GM10847 (cell line): ENCODE data around the gene PPP1R13B.

Experiments used
- POLR2A ChIP-seq: IDR thresholded peaks from 2 replicates; pipeline ENCODE4 v1.6.1; 2011; ENCODE audit not compliant: insufficient read length; ENCODE audit errors: extremely low read depth

PPP1R13B gene

GRCh38 chr14:103869406-103870143 is 22.2 kb upstream of the PPP1R13B start:
- no peak for TF ChIP-seq POLR2A

GRCh38 chr14:103868242-103868897 is 21.0 kb upstream of the PPP1R13B start:
- no peak for TF ChIP-seq POLR2A

DNA sequence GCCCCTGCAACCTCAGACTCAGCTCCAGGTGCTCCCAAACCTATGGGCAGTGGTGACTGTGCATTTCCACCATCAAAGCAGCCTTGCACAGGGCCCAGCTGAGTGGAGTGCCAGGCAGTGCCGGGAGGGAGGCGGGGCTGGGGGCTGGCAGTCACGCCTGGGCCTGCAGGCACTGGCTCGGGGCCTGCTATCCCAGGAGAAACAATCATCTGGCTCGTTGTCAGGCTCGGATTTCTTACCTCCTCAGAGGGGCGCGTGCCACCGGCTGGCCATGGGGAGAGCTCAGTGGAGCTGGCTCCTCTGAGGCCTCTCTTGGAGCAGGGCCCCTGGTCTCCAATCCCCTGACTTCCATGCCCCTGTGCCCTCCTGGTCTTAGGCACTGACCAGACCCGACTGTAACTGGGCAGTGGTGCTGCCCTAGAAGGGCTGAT is 20.2 kb upstream of the PPP1R13B start:
- no peak for TF ChIP-seq POLR2A

DNA sequence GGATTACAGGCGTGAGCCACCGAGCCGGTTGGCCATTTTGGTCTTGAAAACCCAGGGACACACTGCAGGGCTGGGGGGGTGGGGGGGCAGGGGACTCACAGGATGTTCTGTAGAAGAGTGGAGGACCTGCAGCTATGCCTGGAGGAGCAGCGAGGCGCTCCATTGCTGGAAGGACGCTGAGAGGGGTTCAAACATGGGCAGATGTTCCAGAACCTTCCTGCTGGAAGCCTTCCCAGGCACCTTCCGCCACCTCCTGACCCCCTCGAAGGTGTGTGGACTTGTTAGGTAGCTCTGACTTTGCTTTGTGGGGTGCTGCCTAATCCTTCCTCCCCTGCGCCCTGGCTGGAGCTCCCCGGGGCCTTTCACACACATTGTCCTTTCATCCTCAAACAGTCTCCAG is 19.6 kb upstream of the PPP1R13B start:
- no peak for TF ChIP-seq POLR2A

GRCh38 chr14:103863245-103863644 is 15.9 kb upstream of the PPP1R13B start:
- TF ChIP-seq POLR2A = no peak

- no peak for TF ChIP-seq POLR2A
Measured at GRCh38 chr14:103862393-103862782, 15.0 kb upstream of the PPP1R13B start.

GRCh38 chr14:103861413-103862392 is 14.3 kb upstream of the PPP1R13B start:
- TF ChIP-seq POLR2A = no peak

DNA sequence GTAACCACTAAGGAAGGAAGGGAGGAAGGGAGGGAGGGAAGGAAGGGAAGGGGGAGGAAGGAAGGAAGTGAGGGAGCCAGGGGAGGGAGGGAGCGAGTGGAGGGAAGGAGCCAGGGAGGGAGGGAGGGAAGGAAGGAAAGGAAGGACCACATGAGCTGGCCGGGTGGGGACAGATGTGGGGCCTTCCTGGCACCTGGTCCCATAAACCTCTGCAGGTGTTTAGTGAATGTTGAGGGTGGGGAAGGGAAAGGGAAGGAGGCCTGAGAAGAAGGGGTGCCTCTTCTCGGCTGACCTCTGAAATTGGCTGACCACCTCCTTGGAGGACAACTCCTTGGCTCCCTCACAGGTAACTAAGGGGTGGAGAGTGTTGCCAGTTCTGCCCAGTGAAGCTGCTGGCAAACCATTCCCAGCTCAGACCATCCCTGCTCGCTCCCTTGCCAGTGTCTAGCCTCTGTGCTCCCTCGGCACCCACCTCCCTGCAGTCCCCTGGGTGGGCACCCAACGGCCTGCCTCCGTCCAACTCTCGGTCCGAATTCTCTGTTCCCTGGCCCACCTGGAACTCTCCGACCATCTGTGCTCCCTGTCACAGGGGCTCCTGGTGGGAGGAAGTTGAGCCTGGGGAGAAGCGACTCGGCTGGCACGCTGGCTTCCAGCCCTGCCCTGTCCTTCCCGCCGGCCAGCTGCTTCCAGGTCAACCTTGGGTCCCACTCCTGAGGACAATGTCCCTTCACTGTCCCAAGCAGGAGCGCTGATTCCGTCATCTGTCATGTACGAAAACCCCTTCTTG is 12.2 kb upstream of the PPP1R13B start:
- TF ChIP-seq POLR2A = no peak

DNA sequence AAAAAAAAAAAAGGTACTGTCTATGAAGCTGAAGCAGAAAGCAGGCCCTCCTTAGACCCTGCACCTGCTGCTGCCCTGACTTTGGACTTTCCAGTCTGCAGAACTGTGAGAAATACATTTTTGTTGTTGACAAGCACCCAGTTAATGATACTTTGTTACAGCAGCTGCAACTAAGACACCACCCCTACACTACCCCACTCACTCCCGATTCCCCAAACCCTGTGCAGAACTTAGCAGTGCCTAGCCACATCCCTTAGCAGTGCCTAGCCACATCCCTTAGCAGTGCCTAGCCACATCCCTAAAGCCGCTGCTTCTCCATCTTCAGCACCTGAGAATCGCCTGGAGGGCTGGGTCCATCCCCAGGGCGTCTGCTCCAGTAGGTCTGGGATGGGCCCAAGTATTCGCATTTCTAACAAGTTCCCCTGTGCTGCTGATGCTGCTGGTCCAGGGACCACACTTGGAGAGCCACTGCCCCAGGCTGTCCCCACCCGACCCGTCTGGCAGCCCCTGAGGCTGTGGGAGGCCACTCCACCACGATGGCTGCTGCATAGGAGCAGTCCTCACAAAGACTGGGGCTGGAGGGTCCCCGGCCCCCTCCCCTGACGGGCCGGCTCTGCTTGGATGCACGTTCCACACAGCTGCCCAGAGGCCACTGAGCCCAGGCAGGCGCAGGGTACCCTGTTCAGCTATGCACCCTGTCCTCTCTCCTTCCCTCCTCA is 10.8 kb upstream of the PPP1R13B start:
- TF ChIP-seq POLR2A = no peak

- TF ChIP-seq POLR2A = no peak
Measured at GRCh38 chr14:103857256-103857655, 9.9 kb upstream of the PPP1R13B start.

- no peak for TF ChIP-seq POLR2A
Measured at GRCh38 chr14:103856607-103857006, 9.2 kb upstream of the PPP1R13B start.

DNA sequence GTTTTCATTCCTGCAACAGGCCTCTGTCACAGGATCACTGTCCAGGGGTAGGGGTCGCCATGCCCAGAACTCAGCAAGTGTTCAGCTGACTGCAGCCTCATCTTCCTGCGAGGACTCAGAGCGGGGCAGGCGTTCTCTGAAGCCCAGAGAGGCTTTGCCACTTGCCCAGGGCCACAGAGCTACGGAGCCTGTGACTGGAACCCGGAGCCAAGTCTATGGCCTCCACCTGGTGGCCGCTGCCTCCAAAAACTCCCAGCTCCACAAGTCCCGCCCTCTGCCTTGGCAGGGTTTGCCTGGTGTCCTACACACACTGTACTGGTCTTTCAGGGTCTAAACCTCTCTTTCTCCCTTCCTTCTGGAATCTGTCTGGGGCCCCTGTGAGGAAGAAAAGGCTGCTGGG is 8.7 kb upstream of the PPP1R13B start:
- TF ChIP-seq POLR2A = no peak

DNA sequence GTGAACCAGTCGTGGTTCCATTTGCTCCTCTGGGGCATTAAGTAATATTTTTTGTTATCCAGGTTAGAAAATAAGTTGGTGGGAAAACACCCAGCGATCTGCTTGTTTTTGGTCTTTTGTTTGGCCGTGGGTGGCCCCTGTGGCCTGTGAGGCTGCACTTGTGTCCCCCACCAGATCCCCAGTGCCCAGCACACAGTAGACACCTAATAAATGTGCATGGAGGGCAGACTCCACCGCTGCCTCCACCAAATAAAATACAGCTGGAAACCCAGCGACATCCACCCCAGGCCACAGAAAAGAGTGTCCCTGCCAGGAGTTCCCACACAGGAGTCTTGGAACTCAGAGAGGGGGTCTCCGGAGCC is 8.3 kb upstream of the PPP1R13B start:
- TF ChIP-seq POLR2A = no peak

DNA sequence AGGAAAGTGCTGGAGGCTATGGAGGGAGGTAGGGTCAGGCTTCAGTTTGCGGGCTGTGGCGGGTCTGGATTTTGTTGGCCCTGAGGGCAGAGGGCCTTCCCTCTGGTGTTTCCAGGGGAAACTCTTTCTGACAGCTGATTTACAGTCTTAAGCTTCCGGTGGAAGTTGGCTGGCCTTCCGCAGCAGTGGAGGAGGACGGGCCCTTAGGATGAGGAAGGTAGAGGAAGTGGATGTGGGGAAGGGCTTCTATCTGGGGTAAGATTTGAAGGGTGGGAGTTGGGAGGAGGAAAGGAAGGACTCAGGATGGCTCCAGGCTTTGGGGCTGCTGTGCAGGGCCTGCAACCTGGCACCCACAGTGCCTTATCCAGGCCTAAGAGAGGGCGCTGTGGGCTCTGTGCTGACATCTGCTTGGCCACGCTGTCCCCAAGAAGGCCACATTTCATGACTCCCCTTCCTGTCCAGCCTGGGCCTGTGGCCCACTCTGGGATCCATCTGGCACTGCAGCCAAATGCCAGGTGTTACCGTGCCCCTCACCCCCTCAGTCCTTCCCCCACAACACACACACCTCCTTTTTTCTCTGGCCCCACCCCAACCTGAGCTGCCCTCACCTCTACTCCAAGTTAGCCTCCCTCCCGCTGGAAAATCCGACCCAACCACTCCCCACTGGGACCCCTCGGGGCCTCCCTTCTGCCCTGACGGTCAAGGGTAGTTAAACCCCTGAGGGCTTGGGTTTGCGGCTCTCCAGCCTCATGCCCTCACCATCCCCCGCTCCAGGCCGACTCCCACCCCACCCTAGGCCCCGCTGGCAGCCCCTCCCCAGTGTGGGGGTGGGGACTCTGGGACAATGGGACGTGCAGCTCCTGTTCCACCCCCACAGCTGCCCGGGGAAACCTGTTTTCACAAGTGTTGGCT is 7.7 kb upstream of the PPP1R13B start:
- no peak for TF ChIP-seq POLR2A
